ENCODE measurements around the gene HDHD5. TPM values are rescaled to one million over a fixed set of nuclear protein-coding genes. Genes with fewer than 3 reads are reported as not detected.

Gene HDHD5
- total and polyA plus RNA-seq, 2 of the 13 experiments (the other 11 are each of a cell fraction or from before 2014, with no cell fraction given) = not detected

- TF ChIP-seq DDIT3 (CRISPR knock-in tag; IDR thresholded peaks at IDR 0.05) (no peak), MXD4 (CRISPR knock-in tag; IDR thresholded peaks at IDR 0.05) (no peak), PRPF4 (IDR thresholded peaks at IDR 0.05; ENCODE audit: low read depth, low read length, poor library complexity, severe bottlenecking) (no peak), HDAC6 (IDR thresholded peaks at IDR 0.05; ENCODE audit: low read depth, low read length) (no peak), ZNF335 (CRISPR knock-in tag; IDR thresholded peaks at IDR 0.05) (no peak), DMAP1 (CRISPR knock-in tag; IDR thresholded peaks at IDR 0.05) (no peak), EEA1 (CRISPR knock-in tag; IDR thresholded peaks at IDR 0.05; ENCODE audit: borderline replicate concordance) (no peak), ZSCAN9 (CRISPR knock-in tag; IDR thresholded peaks at IDR 0.05; ENCODE audit: borderline replicate concordance) (no peak), MLX (CRISPR knock-in tag; IDR thresholded peaks at IDR 0.05) (no peak), TRIM22 (IDR thresholded peaks at IDR 0.05) (no peak), YEATS2 (CRISPR knock-in tag; IDR thresholded peaks at IDR 0.05; ENCODE audit: borderline replicate concordance) (no peak), ZNF460 (CRISPR knock-in tag; IDR thresholded peaks at IDR 0.05; ENCODE audit: borderline replicate concordance) (peak; percentile 98), ZNF572 (CRISPR knock-in tag; IDR thresholded peaks at IDR 0.05) (no peak)
- TF ChIP-seq, protein P1, sequence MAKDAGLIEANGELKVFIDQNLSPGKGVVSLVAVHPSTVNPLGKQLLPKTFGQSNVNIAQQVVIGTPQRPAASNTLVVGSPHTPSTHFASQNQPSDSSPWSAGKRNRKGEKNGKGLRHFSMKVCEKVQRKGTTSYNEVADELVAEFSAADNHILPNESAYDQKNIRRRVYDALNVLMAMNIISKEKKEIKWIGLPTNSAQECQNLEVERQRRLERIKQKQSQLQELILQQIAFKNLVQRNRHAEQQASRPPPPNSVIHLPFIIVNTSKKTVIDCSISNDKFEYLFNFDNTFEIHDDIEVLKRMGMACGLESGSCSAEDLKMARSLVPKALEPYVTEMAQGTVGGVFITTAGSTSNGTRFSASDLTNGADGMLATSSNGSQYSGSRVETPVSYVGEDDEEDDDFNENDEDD (CRISPR knock-in tag; IDR thresholded peaks at IDR 0.05; ENCODE audit: borderline replicate concordance) = peak; percentile 2; the same call in 1 of the 2 replicates
- TF ChIP-seq, protein P2, sequence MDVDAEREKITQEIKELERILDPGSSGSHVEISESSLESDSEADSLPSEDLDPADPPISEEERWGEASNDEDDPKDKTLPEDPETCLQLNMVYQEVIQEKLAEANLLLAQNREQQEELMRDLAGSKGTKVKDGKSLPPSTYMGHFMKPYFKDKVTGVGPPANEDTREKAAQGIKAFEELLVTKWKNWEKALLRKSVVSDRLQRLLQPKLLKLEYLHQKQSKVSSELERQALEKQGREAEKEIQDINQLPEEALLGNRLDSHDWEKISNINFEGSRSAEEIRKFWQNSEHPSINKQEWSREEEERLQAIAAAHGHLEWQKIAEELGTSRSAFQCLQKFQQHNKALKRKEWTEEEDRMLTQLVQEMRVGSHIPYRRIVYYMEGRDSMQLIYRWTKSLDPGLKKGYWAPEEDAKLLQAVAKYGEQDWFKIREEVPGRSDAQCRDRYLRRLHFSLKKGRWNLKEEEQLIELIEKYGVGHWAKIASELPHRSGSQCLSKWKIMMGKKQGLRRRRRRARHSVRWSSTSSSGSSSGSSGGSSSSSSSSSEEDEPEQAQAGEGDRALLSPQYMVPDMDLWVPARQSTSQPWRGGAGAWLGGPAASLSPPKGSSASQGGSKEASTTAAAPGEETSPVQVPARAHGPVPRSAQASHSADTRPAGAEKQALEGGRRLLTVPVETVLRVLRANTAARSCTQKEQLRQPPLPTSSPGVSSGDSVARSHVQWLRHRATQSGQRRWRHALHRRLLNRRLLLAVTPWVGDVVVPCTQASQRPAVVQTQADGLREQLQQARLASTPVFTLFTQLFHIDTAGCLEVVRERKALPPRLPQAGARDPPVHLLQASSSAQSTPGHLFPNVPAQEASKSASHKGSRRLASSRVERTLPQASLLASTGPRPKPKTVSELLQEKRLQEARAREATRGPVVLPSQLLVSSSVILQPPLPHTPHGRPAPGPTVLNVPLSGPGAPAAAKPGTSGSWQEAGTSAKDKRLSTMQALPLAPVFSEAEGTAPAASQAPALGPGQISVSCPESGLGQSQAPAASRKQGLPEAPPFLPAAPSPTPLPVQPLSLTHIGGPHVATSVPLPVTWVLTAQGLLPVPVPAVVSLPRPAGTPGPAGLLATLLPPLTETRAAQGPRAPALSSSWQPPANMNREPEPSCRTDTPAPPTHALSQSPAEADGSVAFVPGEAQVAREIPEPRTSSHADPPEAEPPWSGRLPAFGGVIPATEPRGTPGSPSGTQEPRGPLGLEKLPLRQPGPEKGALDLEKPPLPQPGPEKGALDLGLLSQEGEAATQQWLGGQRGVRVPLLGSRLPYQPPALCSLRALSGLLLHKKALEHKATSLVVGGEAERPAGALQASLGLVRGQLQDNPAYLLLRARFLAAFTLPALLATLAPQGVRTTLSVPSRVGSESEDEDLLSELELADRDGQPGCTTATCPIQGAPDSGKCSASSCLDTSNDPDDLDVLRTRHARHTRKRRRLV (CRISPR knock-in tag; IDR thresholded peaks at IDR 0.05) = no peak
- TF ChIP-seq, protein P3, sequence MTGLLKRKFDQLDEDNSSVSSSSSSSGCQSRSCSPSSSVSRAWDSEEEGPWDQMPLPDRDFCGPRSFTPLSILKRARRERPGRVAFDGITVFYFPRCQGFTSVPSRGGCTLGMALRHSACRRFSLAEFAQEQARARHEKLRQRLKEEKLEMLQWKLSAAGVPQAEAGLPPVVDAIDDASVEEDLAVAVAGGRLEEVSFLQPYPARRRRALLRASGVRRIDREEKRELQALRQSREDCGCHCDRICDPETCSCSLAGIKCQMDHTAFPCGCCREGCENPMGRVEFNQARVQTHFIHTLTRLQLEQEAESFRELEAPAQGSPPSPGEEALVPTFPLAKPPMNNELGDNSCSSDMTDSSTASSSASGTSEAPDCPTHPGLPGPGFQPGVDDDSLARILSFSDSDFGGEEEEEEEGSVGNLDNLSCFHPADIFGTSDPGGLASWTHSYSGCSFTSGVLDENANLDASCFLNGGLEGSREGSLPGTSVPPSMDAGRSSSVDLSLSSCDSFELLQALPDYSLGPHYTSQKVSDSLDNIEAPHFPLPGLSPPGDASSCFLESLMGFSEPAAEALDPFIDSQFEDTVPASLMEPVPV (CRISPR knock-in tag; IDR thresholded peaks at IDR 0.05) = no peak
Observed at GRCh38 chr22:17171153-17172028, 12.3 kb upstream of the HDHD5 start (continued).

Data from HepG2 (cell line).